ENCODE data around the gene INPP4A. TPM values are rescaled to one million over a fixed set of nuclear protein-coding genes. Genes with fewer than 3 reads are reported as not detected.

Gene INPP4A
- total and polyA plus RNA-seq, 9 of the 15 experiments (the other 6 are each of a cell fraction or from before 2014, with no cell fraction given) = 1.8 to 15.7 (median 8.3) TPM

- intact Hi-C loops (cut with micrococcal nuclease) (no loop called here), in situ Hi-C loops (cut with MboI) (no loop called here)
- Histone ChIP-seq H3K4me3 (no peak overlapping the region), H3K27me3 (ENCODE audit: control insufficient read depth in 2 of 2, insufficient read depth in 2 of 2, low read length in 2 of 2) (no peaks in the 10 kb centered on the region), H2AFZ (ENCODE audit: low read depth, low read length) (no peak overlapping the region), H3K9me3 (replicated peaks; ENCODE audit: control insufficient read depth, insufficient read depth, low read depth, low read length) (no peaks in the 10 kb centered on the region), H3K4me2 (ENCODE audit: insufficient read depth, low read length) (no peak overlapping the region), H3K9ac (ENCODE audit: insufficient read depth in 1 of 2, low read depth in 2 of 2, low read length in 2 of 2) (no peak overlapping the region), H3K27ac (ENCODE audit: extremely low read depth, low read depth, low read length) (no peak overlapping the region), H3K4me1 (replicated peaks in 1 of 2; ENCODE audit: control insufficient read depth in 2 of 2, insufficient read depth in 2 of 2, low read length in 2 of 2) (no peaks in the 10 kb centered on the region), H3K36me3 (ENCODE audit: control insufficient read depth, insufficient read depth, low read length) (peaks cover 31% of the 10 kb centered on the region; the same call in 2 of the 3 replicates), H4K20me1 (replicated peaks; ENCODE audit: control insufficient read depth, insufficient read depth, low read length) (no peaks in the 10 kb centered on the region; the same call in 1 of the 2 replicates), H3K9me1 (ENCODE audit: control insufficient read depth, insufficient read depth, low read length) (no peaks in the 10 kb centered on the region), H3K79me2 (ENCODE audit: control insufficient read depth, insufficient read depth, low read length) (no peaks in the 10 kb centered on the region)
- WGBS (ENCODE audit: insufficient coverage, low coverage, missing lambda C conversion rate) = 86% methylated on average over 13 of the region's 13 CpGs
- BruUV-seq (replicated peaks) = no TSS peak
- DNase-seq (ENCODE audit: extremely low read depth in 1 of 4, low spot score in 3 of 4) (no peak), ATAC-seq (no peak), FAIRE-seq (no peak)
- ChIA-PET CTCF (ENCODE audit: low intra/inter-chr PET ratio) (no interaction called here), POLR2A (interaction anchor here (0.6 to 2.5 kb wide), 2 partner anchors 13 to 490 kb away, joined by 3 to 10 read pairs; no protein-coding TSS in a partner anchor)
- no peak for TF ChIP-seq RBM39 (optimal IDR thresholded peaks at IDR 0.05; ENCODE audit: low read depth, low read length)
These were observed 128.8 kb downstream of the INPP4A start for GRCh38 chr2:98573426-98573825.

- DNase-seq (ENCODE audit: extremely low read depth in 1 of 4, low spot score in 3 of 4) = no peak
- ATAC-seq = no peak
- Histone ChIP-seq H3K4me1 (replicated peaks in 1 of 2; ENCODE audit: control insufficient read depth in 2 of 2, insufficient read depth in 2 of 2, low read length in 2 of 2) (no peaks in the 10 kb centered on the region), H3K9me1 (ENCODE audit: control insufficient read depth, insufficient read depth, low read length) (no peaks in the 10 kb centered on the region), H3K27me3 (ENCODE audit: control insufficient read depth in 2 of 2, insufficient read depth in 2 of 2, low read length in 2 of 2) (no peaks in the 10 kb centered on the region), H3K79me2 (ENCODE audit: control insufficient read depth, insufficient read depth, low read length) (no peaks in the 10 kb centered on the region), H3K27ac (ENCODE audit: extremely low read depth, low read depth, low read length) (no peak overlapping the region), H2AFZ (ENCODE audit: low read depth, low read length) (no peak overlapping the region), H3K4me3 (no peak overlapping the region), H3K9ac (ENCODE audit: insufficient read depth in 1 of 2, low read depth in 2 of 2, low read length in 2 of 2) (no peak overlapping the region; a peak in 1 of 4 replicates), H3K9me3 (replicated peaks; ENCODE audit: control insufficient read depth, insufficient read depth, low read depth, low read length) (no peaks in the 10 kb centered on the region), H3K4me2 (ENCODE audit: insufficient read depth, low read length) (no peak overlapping the region), H4K20me1 (replicated peaks; ENCODE audit: control insufficient read depth, insufficient read depth, low read length) (no peaks in the 10 kb centered on the region), H3K36me3 (ENCODE audit: control insufficient read depth, insufficient read depth, low read length) (peaks cover 20% of the 10 kb centered on the region; the same call in 1 of the 3 replicates)
- no TSS peak for BruUV-seq (replicated peaks)
- intact Hi-C loops (cut with micrococcal nuclease) (no loop called here), in situ Hi-C loops (cut with MboI) (no loop called here)
- ChIA-PET POLR2A (no interaction called here), CTCF (ENCODE audit: low intra/inter-chr PET ratio) (no interaction called here)
- FAIRE-seq = no peak
- 87% methylated on average over 20 of the region's 22 CpGs for WGBS (ENCODE audit: insufficient coverage, low coverage, missing lambda C conversion rate)
- TF ChIP-seq NFATC3 (IDR thresholded peaks at IDR 0.05) (no peak), HDGF (IDR thresholded peaks at IDR 0.05) (no peak), KLF1 (tag; IDR thresholded peaks at IDR 0.05) (no peak), ATF2 (CRISPR knock-in tag; IDR thresholded peaks at IDR 0.05) (no peak), NKRF (IDR thresholded peaks at IDR 0.05; ENCODE audit: borderline replicate concordance) (no peak), YY1 (IDR thresholded peaks at IDR 0.05; ENCODE audit: borderline replicate concordance in 1 of 3, control insufficient read depth in 1 of 3, extremely low read depth in 1 of 3, insufficient read depth in 3 of 3, insufficient read length in 1 of 3, insufficient replicate concordance in 2 of 3, low read depth in 1 of 3, low read length in 2 of 3) (no peak), ZNF280B (CRISPR knock-in tag; IDR thresholded peaks at IDR 0.05) (no peak), ZNF57 (CRISPR knock-in tag; IDR thresholded peaks at IDR 0.05) (no peak)
These were observed 132.1 kb downstream of the INPP4A start for GRCh38 chr2:98576666-98577312.
